Natural killer cell (primary cell): Measurements from ENCODE around the gene IDH3G. TPM values are rescaled to one million over a fixed set of nuclear protein-coding genes. Genes with fewer than 3 reads are reported as not detected.

Source experiments
- ATAC-seq, 3 donors: fragments of 150-1000 bp in 2 of 3; fragments of 200-7000 bp in 1 of 3; cut with Tn5 transposase; 1 replicate in 1 of 3; 2 replicates in 2 of 3; pipeline ENCODE4 v1.10.0; 2021; ENCODE audit warnings: mild to moderate bottlenecking in 2 of 3, moderate library complexity in 2 of 3
- DNase-seq, 2 donors: peaks; one replicate each; pipeline versions ENCODE4 v3.0.0 to v3.0.0-alpha.2; 2013 to 2021; ENCODE audit warnings: mixed read lengths in 1 of 2
- H3K27ac ChIP-seq: one replicate; pipeline ENCODE4 v1.5.1; 2013; ENCODE audit warnings: mild to moderate bottlenecking, low read length
- H3K27me3 ChIP-seq: one replicate; pipeline ENCODE4 v1.6.1; 2013; ENCODE audit warnings: low read length; ENCODE audit not compliant: control insufficient read depth, insufficient read depth
- H3K36me3 ChIP-seq: one replicate; pipeline ENCODE4 v1.6.1; 2013; ENCODE audit warnings: low read length; ENCODE audit not compliant: control insufficient read depth, insufficient read depth
- H3K4me1 ChIP-seq: one replicate; pipeline ENCODE4 v1.6.1; 2013; ENCODE audit warnings: low read length; ENCODE audit not compliant: control insufficient read depth, insufficient read depth
- H3K4me3 ChIP-seq: one replicate; pipeline ENCODE4 v1.5.1; 2013; ENCODE audit warnings: low read length
- H3K9me3 ChIP-seq: one replicate; pipeline ENCODE4 v1.6.1; 2013; ENCODE audit warnings: low read length; ENCODE audit not compliant: control insufficient read depth, insufficient read depth
- H3K27ac Mint-ChIP-seq, 2 donors: one replicate each; pipeline ENCODE4 v1.8.0; 2022; ENCODE audit warnings: mild to moderate bottlenecking in 2 of 2, mixed read lengths in 2 of 2, moderate library complexity in 1 of 2
- H3K27me3 Mint-ChIP-seq, 2 donors: one replicate each; pipeline ENCODE4 v1.8.0; 2022; ENCODE audit warnings: low read depth in 2 of 2, mixed read lengths in 2 of 2
- H3K36me3 Mint-ChIP-seq: one replicate; pipeline ENCODE4 v1.8.0; 2022; ENCODE audit warnings: mixed read lengths
- H3K4me1 Mint-ChIP-seq, 2 donors: one replicate each; pipeline ENCODE4 v1.8.0; 2022; ENCODE audit warnings: mixed read lengths in 2 of 2
- H3K4me3 Mint-ChIP-seq: one replicate; pipeline ENCODE4 v1.8.0; 2022; ENCODE audit warnings: mild to moderate bottlenecking, moderate library complexity, mixed read lengths
- H3K9me3 Mint-ChIP-seq, 2 donors: one replicate each; pipeline ENCODE4 v1.8.0; 2022; ENCODE audit warnings: mixed read lengths in 2 of 2
- CTCF ChIP-seq: fragments of 200-600 bp; IDR thresholded peaks from one replicate; pipeline ENCODE4 v1.8.0; 2022; ENCODE audit warnings: antibody characterized with exemption
- WGBS: methylation state at CpG from one replicate; pipeline ENCODE4 v1.1.7; 2013; ENCODE audit warnings: missing lambda C conversion rate; ENCODE audit not compliant: insufficient coverage; 5-methylcytosine and 5-hydroxymethylcytosine counted together
- intact Hi-C: fragments of 100-400 bp; cut with micrococcal nuclease; formaldehyde crosslinking; loops from one replicate; pipeline ENCODE4 v1.14.2; 2022
- total RNA-seq, 4 donors: library from RNA; stranded (reverse); fragments of 120-200 nt in 1 of 4; gene quantifications; one replicate each; pipeline versions ENCODE4 v1.2.3 to v1.2.4, GENCODE V29; 2013 to 2022

Gene IDH3G
- total RNA-seq, 3 donors from 2014 or later (not counting 1 experiment from before 2014, with no cell fraction given), result 70.1 to 76.5 (median 71.1) TPM

GRCh38 chrX:153738056-153738605 lies 56.0 kb downstream of the IDH3G start:
- no peak overlapping the region for H3K4me3 ChIP-seq
- Mint-ChIP-seq H3K4me3 (no peak overlapping the region), H3K27ac (no peak overlapping the region), H3K36me3 (no peaks in the 10 kb centered on the region), H3K27me3 (no peaks in the 10 kb centered on the region), H3K9me3 (no peaks in the 10 kb centered on the region), H3K4me1 (peaks cover 10 to 11% of the 10 kb centered on the region in 2 donors)
- ATAC-seq, result no peak
- TF ChIP-seq CTCF, result no peak
- no peak for DNase-seq
- no peak overlapping the region for H3K27ac ChIP-seq
- 95% methylated on average over 24 of the region's 27 CpGs for WGBS
- H3K27me3 ChIP-seq, result no peaks in the 10 kb centered on the region
- peaks cover 12% of the 10 kb centered on the region for H3K4me1 ChIP-seq
- H3K9me3 ChIP-seq, result no peaks in the 10 kb centered on the region
- intact Hi-C loops, result no loop called here
- peaks cover 8% of the 10 kb centered on the region for H3K36me3 ChIP-seq

GRCh38 chrX:153736871-153737441 lies 57.2 kb downstream of the IDH3G start:
- 98% methylated on average over 11 of the region's 15 CpGs for WGBS
- TF ChIP-seq CTCF, result no peak
- no peaks in the 10 kb centered on the region for H3K9me3 ChIP-seq
- peaks cover 8% of the 10 kb centered on the region for H3K36me3 ChIP-seq
- peaks cover 12% of the 10 kb centered on the region for H3K4me1 ChIP-seq
- H3K27ac Mint-ChIP-seq, result no peak overlapping the region
- intact Hi-C loops, result no loop called here
- peaks cover 10 to 11% of the 10 kb centered on the region in 2 donors for H3K4me1 Mint-ChIP-seq
- H3K4me3 ChIP-seq, result no peak overlapping the region
- H3K27me3 ChIP-seq, result no peaks in the 10 kb centered on the region
- no peak overlapping the region for H3K27ac ChIP-seq
- ATAC-seq (no peak), DNase-seq (no peak)
- H3K4me3 Mint-ChIP-seq, result no peak overlapping the region
- no peaks in the 10 kb centered on the region for H3K27me3 Mint-ChIP-seq
- no peaks in the 10 kb centered on the region for H3K36me3 Mint-ChIP-seq
- H3K9me3 Mint-ChIP-seq, result no peaks in the 10 kb centered on the region

- peaks cover 8% of the 10 kb centered on the region for H3K36me3 ChIP-seq
- Mint-ChIP-seq H3K27ac (no peak overlapping the region), H3K4me1 (peaks cover 10 to 17% of the 10 kb centered on the region in 2 donors), H3K9me3 (no peaks in the 10 kb centered on the region), H3K27me3 (no peaks in the 10 kb centered on the region), H3K4me3 (no peak overlapping the region), H3K36me3 (no peaks in the 10 kb centered on the region)
- H3K27me3 ChIP-seq, result no peaks in the 10 kb centered on the region
- 97% methylated on average over 30 of the region's 30 CpGs for WGBS
- intact Hi-C loops, result no loop called here
- peaks cover 12% of the 10 kb centered on the region for H3K4me1 ChIP-seq
- no peak for ATAC-seq
- TF ChIP-seq CTCF, result no peak
- H3K27ac ChIP-seq, result no peak overlapping the region
- no peak for DNase-seq
- H3K4me3 ChIP-seq, result no peak overlapping the region
- no peaks in the 10 kb centered on the region for H3K9me3 ChIP-seq
Observed at GRCh38 chrX:153736071-153736820, 57.9 kb downstream of the IDH3G start.

Other genes with a start within 250 kb of the IDH3G start
- 10 to 100 TPM in 2 of 3 donors, 1 to 10 TPM in 1; 9.0 to 17.2 (median 12.5) TPM for gene CCNQ, start 195.2 kb downstream of the IDH3G start, total RNA-seq
- gene DUSP9, start 147.2 kb downstream of the IDH3G start, total RNA-seq, result not detected
- gene PNCK, start 120.6 kb downstream of the IDH3G start, total RNA-seq, result 1 to 10 TPM in 1 of 3 donors, under 1 TPM in 2; 0.66 to 1.1 (median 0.97) TPM
- gene SLC6A8, start 106.4 kb downstream of the IDH3G start, total RNA-seq, result 1 to 10 TPM in 2 of 3 donors, under 1 TPM in 1; 0.77 to 2.5 (median 1.4) TPM
- gene BCAP31, start 70.0 kb downstream of the IDH3G start, total RNA-seq, result 100 to 1,000 TPM; 109 to 131 (median 119) TPM
- gene ABCD1, start 69.5 kb downstream of the IDH3G start, total RNA-seq, result 10 to 100 TPM; 12.2 to 13.9 (median 13.8) TPM
- gene PLXNB3, start 30.1 kb downstream of the IDH3G start, total RNA-seq, result 1 to 10 TPM in 2 of 3 donors, not detected in 1; 1.2 to 1.3 TPM
- not detected for gene SRPK3, start 13.3 kb downstream of the IDH3G start, total RNA-seq
- 100 to 1,000 TPM; 160 to 280 (median 189) TPM for gene SSR4, start 293 bp upstream of the IDH3G start, total RNA-seq
- 100 to 1,000 TPM; 101 to 177 (median 157) TPM for gene PDZD4, start 36.2 kb upstream of the IDH3G start, total RNA-seq
- under 1 TPM in 2 of 3 donors, not detected in 1; 0.23 to 0.98 TPM for gene L1CAM, start 91.8 kb upstream of the IDH3G start, total RNA-seq
- not detected for gene AVPR2, start 110.3 kb upstream of the IDH3G start, total RNA-seq
- gene ARHGAP4, start 131.9 kb upstream of the IDH3G start, total RNA-seq, result 100 to 1,000 TPM; 352 to 398 (median 384) TPM
- 10 to 100 TPM; 63.4 to 82.3 (median 73.1) TPM for gene NAA10, start 140.7 kb upstream of the IDH3G start, total RNA-seq
- gene RENBP, start 150.3 kb upstream of the IDH3G start, total RNA-seq, result 10 to 100 TPM; 14.3 to 17.1 (median 15.2) TPM
- 10 to 100 TPM; 65.2 to 76.7 (median 67.5) TPM for gene HCFC1, start 177.4 kb upstream of the IDH3G start, total RNA-seq
- 1 to 10 TPM; 1.2 to 4.3 (median 1.4) TPM for gene TMEM187, start 178.4 kb upstream of the IDH3G start, total RNA-seq
- gene IRAK1, start 225.5 kb upstream of the IDH3G start, total RNA-seq, result 100 to 1,000 TPM in 2 of 3 donors, 10 to 100 TPM in 1; 87.5 to 114 (median 107) TPM